GM23338 (cell line): ENCODE data around the gene RCC2. TPM values are rescaled to one million over a fixed set of nuclear protein-coding genes. Genes with fewer than 3 reads are reported as not detected.

Source experiments
- ATAC-seq: fragments of 200-7000 bp; cut with Tn5 transposase; 3 replicates; pipeline ENCODE4 v1.9.1; 2020
- DNase-seq: peaks from one replicate; pipeline ENCODE4 v3.0.0-alpha.2; 2015; ENCODE audit warnings: low spot score
- H2AFZ ChIP-seq: fragments of 200-600 bp; sonication (generic); 2 replicates; pipeline ENCODE4 v1.8.0; 2016; ENCODE audit warnings: antibody characterized with exemption, mild to moderate bottlenecking, moderate library complexity
- H3F3A ChIP-seq: fragments of 200-600 bp; sonication (generic); replicated peaks from 2 replicates; pipeline ENCODE4 v1.8.0; 2017; ENCODE audit warnings: antibody characterized with exemption, mixed run types, low read depth
- H3K27ac ChIP-seq: fragments of 200-600 bp; sonication (generic); 2 replicates; pipeline ENCODE4 v1.6.1; 2016; ENCODE audit warnings: low read depth
- H3K27me3 ChIP-seq: fragments of 200-600 bp; sonication (generic); 2 replicates; pipeline ENCODE4 v1.8.0; 2016; ENCODE audit warnings: mild to moderate bottlenecking, mixed run types, moderate library complexity; ENCODE audit not compliant: insufficient read depth
- H3K36me3 ChIP-seq: fragments of 200-600 bp; sonication (generic); 2 replicates; pipeline ENCODE4 v1.8.0; 2016; ENCODE audit warnings: mild to moderate bottlenecking; ENCODE audit not compliant: insufficient read depth
- H3K4me1 ChIP-seq: fragments of 200-600 bp; sonication (generic); 2 replicates; pipeline ENCODE4 v1.8.0; 2016; ENCODE audit warnings: mild to moderate bottlenecking, moderate library complexity; ENCODE audit not compliant: insufficient read depth
- H3K4me2 ChIP-seq: fragments of 200-600 bp; sonication (generic); 2 replicates; pipeline ENCODE4 v1.7.1; 2017; ENCODE audit warnings: mixed run types
- H3K4me3 ChIP-seq: fragments of 200-600 bp; sonication (generic); 2 replicates; pipeline ENCODE4 v1.6.1; 2016; ENCODE audit warnings: mixed run types
- H3K79me2 ChIP-seq: fragments of 200-600 bp; sonication (generic); replicated peaks from 2 replicates; pipeline ENCODE4 v1.8.0; 2017; ENCODE audit warnings: mild to moderate bottlenecking; ENCODE audit not compliant: insufficient read depth
- H3K9me2 ChIP-seq: fragments of 200-600 bp; sonication (generic); 2 replicates; pipeline ENCODE4 v1.8.0; 2017; ENCODE audit not compliant: insufficient read depth
- H4K20me1 ChIP-seq: fragments of 200-600 bp; sonication (generic); replicated peaks from 2 replicates; pipeline ENCODE4 v1.8.0; 2017; ENCODE audit warnings: mild to moderate bottlenecking; ENCODE audit not compliant: insufficient read depth
- H3K27ac Mint-ChIP-seq: 2 replicates; pipeline ENCODE4 v1.8.0; 2020; ENCODE audit warnings: inconsistent platforms, mild to moderate bottlenecking, moderate library complexity, mixed read lengths
- H3K27me3 Mint-ChIP-seq: 3 replicates; pipeline ENCODE4 v1.8.0; 2022; ENCODE audit warnings: low read depth, mild to moderate bottlenecking, moderate library complexity, mixed read lengths, inconsistent platforms; ENCODE audit not compliant: insufficient read depth, poor library complexity
- H3K36me3 Mint-ChIP-seq: 3 replicates; pipeline ENCODE4 v1.8.0; 2021; ENCODE audit warnings: low read depth, mild to moderate bottlenecking, inconsistent platforms, moderate library complexity, mixed read lengths
- H3K4me1 Mint-ChIP-seq: 3 replicates; pipeline ENCODE4 v1.8.0; 2020; ENCODE audit warnings: mild to moderate bottlenecking, inconsistent platforms, mixed read lengths
- H3K4me3 Mint-ChIP-seq: 3 replicates; pipeline ENCODE4 v1.8.0; 2021; ENCODE audit warnings: moderate library complexity, mild to moderate bottlenecking, inconsistent platforms, mixed read lengths
- H3K9me3 Mint-ChIP-seq: 3 replicates; pipeline ENCODE4 v1.8.0; 2020; ENCODE audit warnings: moderate library complexity, mild to moderate bottlenecking, inconsistent platforms, mixed read lengths
- CREB1 ChIP-seq: fragments of 250-450 bp; sonication (Bioruptor Pico); IDR thresholded peaks from 2 replicates; pipeline ENCODE4 v1.5.0; 2020; ENCODE audit warnings: low read depth, mild to moderate bottlenecking, moderate library complexity
- ETS1 ChIP-seq: IDR thresholded peaks from 2 replicates; pipeline ENCODE4 v1.6.1; 2016; ENCODE audit warnings: antibody characterized with exemption
- EZH2 ChIP-seq: fragments of 200-600 bp; sonication (generic); IDR thresholded peaks from one replicate; pipeline ENCODE4 v1.8.0; 2017; ENCODE audit warnings: antibody characterized with exemption, mild to moderate bottlenecking, low read depth; ENCODE audit not compliant: unreplicated experiment
- EZH2phosphoT487 ChIP-seq: fragments of 200-600 bp; sonication (generic); IDR thresholded peaks from one replicate; pipeline ENCODE4 v1.8.1; 2018; ENCODE audit warnings: antibody characterized with exemption; ENCODE audit not compliant: unreplicated experiment
- JUNB ChIP-seq: IDR thresholded peaks from one replicate; pipeline ENCODE4 v1.6.1; 2016; ENCODE audit warnings: antibody characterized with exemption; ENCODE audit not compliant: unreplicated experiment
- NANOG ChIP-seq: IDR thresholded peaks from 2 replicates; pipeline ENCODE4 v1.6.1; 2016; ENCODE audit warnings: antibody characterized with exemption, borderline replicate concordance
- POLR2AphosphoS5 ChIP-seq: IDR thresholded peaks from 2 replicates; pipeline ENCODE4 v1.6.1; 2016; ENCODE audit warnings: antibody characterized with exemption, low read depth
- REST ChIP-seq: IDR thresholded peaks from one replicate; pipeline ENCODE4 v1.6.1; 2018; ENCODE audit warnings: antibody characterized with exemption; ENCODE audit not compliant: unreplicated experiment
- STAT1 ChIP-seq: IDR thresholded peaks from one replicate; pipeline ENCODE4 v1.6.1; 2016; ENCODE audit warnings: antibody characterized with exemption; ENCODE audit not compliant: unreplicated experiment
- ZNF114 ChIP-seq: fragments of 250-450 bp; sonication (Bioruptor Pico); IDR thresholded peaks from 2 replicates; pipeline ENCODE4 v1.5.0; 2020; ENCODE audit warnings: mild to moderate bottlenecking, moderate library complexity
- ZNF331 ChIP-seq: fragments of 250-450 bp; sonication (Bioruptor Pico); IDR thresholded peaks from 2 replicates; pipeline ENCODE4 v1.5.0; 2020; ENCODE audit warnings: low read depth, mild to moderate bottlenecking, moderate library complexity
- polyA plus RNA-seq: library from polyadenylated mRNA; unstranded; fragments of >200 nt; fragmentation: Nextera tagmentation; extraction: Ambion mirVana; gene quantifications from 2 replicates; pipeline ENCODE4 v1.2.1, GENCODE V29; 2016
- total RNA-seq: library from RNA; depleted of rRNA; stranded (reverse); fragments of >200 nt; shearing (Covaris generic); gene quantifications from 2 replicates; pipeline ENCODE4 v1.2.3, GENCODE V29; 2014
- TF ChIP-seq, protein P1 (sequence below): fragments of 250-450 bp; sonication (Bioruptor Pico); IDR thresholded peaks from 2 replicates; pipeline ENCODE4 v1.5.0; 2020; ENCODE audit warnings: mild to moderate bottlenecking, moderate library complexity
- TF ChIP-seq, protein P2 (sequence below), 2 experiments: fragments of 200-600 bp in 1 of 2; sonication (generic) in 1 of 2; conservative IDR thresholded peaks; 2 replicates each; pipeline versions ENCODE4 v1.5.1 to v1.6.1; 2016 to 2017; ENCODE audit warnings: antibody characterized with exemption in 2 of 2, low read depth in 2 of 2, mild to moderate bottlenecking in 2 of 2, moderate library complexity in 1 of 2

The RCC2 gene
- total and polyA plus RNA-seq, 2 experiments from 2014 or later: 97.1 to 386 TPM

GRCh38 chr1:17470021-17470799, 30.7 kb upstream of the RCC2 start:
- H3K27me3 Mint-ChIP-seq: peaks cover 11% of the 10 kb centered on the region
- ATAC-seq: peak; percentile 88
- no peaks in the 10 kb centered on the region for H3K9me2 ChIP-seq
- peak overlapping the region; percentile 33 for H3K4me3 ChIP-seq
- H3K36me3 ChIP-seq: no peaks in the 10 kb centered on the region
- peak overlapping the region; percentile 56 for H3K4me3 Mint-ChIP-seq
- H2AFZ ChIP-seq: no peak overlapping the region
- peaks cover 24% of the 10 kb centered on the region for H3K4me1 Mint-ChIP-seq
- H3K4me1 ChIP-seq: peaks cover 12% of the 10 kb centered on the region
- H3K27ac Mint-ChIP-seq: peak overlapping the region; percentile 98
- no peaks in the 10 kb centered on the region for H4K20me1 ChIP-seq
- peaks cover 5% of the 10 kb centered on the region; the same call in 1 of the 2 replicates for H3F3A ChIP-seq
- peak overlapping the region; percentile 96 for H3K27ac ChIP-seq
- TF ChIP-seq CREB1 (CRISPR knock-in tag): peak; percentile 65; the same call in 1 of the 2 replicates
- TF ChIP-seq STAT1: no peak
- TF ChIP-seq POLR2AphosphoS5: no peak
- no peak for TF ChIP-seq JUNB
- TF ChIP-seq ZNF331 (CRISPR knock-in tag): no peak
- peak; percentile 100 for TF ChIP-seq NANOG
- no peak for TF ChIP-seq EZH2
- 0 out of 2 replicates have a peak, but pooled peaks have one; percentile 56 for TF ChIP-seq ZNF114 (CRISPR knock-in tag)
- TF ChIP-seq REST: no peak
- TF ChIP-seq, protein P1, sequence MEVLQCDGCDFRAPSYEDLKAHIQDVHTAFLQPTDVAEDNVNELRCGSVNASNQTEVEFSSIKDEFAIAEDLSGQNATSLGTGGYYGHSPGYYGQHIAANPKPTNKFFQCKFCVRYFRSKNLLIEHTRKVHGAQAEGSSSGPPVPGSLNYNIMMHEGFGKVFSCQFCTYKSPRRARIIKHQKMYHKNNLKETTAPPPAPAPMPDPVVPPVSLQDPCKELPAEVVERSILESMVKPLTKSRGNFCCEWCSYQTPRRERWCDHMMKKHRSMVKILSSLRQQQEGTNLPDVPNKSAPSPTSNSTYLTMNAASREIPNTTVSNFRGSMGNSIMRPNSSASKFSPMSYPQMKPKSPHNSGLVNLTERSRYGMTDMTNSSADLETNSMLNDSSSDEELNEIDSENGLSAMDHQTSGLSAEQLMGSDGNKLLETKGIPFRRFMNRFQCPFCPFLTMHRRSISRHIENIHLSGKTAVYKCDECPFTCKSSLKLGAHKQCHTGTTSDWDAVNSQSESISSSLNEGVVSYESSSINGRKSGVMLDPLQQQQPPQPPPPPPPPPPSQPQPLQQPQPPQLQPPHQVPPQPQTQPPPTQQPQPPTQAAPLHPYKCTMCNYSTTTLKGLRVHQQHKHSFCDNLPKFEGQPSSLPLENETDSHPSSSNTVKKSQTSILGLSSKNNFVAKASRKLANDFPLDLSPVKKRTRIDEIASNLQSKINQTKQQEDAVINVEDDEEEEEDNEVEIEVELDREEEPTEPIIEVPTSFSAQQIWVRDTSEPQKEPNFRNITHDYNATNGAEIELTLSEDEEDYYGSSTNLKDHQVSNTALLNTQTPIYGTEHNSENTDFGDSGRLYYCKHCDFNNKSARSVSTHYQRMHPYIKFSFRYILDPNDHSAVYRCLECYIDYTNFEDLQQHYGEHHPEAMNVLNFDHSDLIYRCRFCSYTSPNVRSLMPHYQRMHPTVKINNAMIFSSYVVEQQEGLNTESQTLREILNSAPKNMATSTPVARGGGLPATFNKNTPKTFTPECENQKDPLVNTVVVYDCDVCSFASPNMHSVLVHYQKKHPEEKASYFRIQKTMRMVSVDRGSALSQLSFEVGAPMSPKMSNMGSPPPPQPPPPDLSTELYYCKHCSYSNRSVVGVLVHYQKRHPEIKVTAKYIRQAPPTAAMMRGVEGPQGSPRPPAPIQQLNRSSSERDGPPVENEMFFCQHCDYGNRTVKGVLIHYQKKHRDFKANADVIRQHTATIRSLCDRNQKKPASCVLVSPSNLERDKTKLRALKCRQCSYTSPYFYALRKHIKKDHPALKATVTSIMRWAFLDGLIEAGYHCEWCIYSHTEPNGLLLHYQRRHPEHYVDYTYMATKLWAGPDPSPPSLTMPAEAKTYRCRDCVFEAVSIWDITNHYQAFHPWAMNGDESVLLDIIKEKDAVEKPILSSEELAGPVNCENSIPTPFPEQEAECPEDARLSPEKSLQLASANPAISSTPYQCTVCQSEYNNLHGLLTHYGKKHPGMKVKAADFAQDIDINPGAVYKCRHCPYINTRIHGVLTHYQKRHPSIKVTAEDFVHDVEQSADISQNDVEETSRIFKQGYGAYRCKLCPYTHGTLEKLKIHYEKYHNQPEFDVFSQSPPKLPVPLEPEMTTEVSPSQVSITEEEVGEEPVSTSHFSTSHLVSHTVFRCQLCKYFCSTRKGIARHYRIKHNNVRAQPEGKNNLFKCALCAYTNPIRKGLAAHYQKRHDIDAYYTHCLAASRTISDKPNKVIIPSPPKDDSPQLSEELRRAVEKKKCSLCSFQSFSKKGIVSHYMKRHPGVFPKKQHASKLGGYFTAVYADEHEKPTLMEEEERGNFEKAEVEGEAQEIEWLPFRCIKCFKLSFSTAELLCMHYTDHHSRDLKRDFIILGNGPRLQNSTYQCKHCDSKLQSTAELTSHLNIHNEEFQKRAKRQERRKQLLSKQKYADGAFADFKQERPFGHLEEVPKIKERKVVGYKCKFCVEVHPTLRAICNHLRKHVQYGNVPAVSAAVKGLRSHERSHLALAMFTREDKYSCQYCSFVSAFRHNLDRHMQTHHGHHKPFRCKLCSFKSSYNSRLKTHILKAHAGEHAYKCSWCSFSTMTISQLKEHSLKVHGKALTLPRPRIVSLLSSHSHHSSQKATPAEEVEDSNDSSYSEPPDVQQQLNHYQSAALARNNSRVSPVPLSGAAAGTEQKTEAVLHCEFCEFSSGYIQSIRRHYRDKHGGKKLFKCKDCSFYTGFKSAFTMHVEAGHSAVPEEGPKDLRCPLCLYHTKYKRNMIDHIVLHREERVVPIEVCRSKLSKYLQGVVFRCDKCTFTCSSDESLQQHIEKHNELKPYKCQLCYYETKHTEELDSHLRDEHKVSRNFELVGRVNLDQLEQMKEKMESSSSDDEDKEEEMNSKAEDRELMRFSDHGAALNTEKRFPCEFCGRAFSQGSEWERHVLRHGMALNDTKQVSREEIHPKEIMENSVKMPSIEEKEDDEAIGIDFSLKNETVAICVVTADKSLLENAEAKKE (CRISPR knock-in tag): 0 out of 2 replicates have a peak, but pooled peaks have one; percentile 25
- TF ChIP-seq ETS1: peak; percentile 29; the same call in 1 of the 2 replicates
- TF ChIP-seq, protein P2, sequence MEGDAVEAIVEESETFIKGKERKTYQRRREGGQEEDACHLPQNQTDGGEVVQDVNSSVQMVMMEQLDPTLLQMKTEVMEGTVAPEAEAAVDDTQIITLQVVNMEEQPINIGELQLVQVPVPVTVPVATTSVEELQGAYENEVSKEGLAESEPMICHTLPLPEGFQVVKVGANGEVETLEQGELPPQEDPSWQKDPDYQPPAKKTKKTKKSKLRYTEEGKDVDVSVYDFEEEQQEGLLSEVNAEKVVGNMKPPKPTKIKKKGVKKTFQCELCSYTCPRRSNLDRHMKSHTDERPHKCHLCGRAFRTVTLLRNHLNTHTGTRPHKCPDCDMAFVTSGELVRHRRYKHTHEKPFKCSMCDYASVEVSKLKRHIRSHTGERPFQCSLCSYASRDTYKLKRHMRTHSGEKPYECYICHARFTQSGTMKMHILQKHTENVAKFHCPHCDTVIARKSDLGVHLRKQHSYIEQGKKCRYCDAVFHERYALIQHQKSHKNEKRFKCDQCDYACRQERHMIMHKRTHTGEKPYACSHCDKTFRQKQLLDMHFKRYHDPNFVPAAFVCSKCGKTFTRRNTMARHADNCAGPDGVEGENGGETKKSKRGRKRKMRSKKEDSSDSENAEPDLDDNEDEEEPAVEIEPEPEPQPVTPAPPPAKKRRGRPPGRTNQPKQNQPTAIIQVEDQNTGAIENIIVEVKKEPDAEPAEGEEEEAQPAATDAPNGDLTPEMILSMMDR (conservative IDR thresholded peaks at IDR 0.05; ENCODE audit: low read depth in 2 of 2): no peak
- no peak for TF ChIP-seq EZH2phosphoT487
- peaks cover 3% of the 10 kb centered on the region; the same call in 2 of the 3 replicates for H3K36me3 Mint-ChIP-seq
- H3K4me2 ChIP-seq: peak overlapping the region; percentile 47
- peak; percentile 97 for DNase-seq
- no peaks in the 10 kb centered on the region for H3K79me2 ChIP-seq
- H3K27me3 ChIP-seq: no peaks in the 10 kb centered on the region
- peaks cover 3% of the 10 kb centered on the region; the same call in 1 of the 3 replicates for H3K9me3 Mint-ChIP-seq
